ENCODE measurements around the gene NRAS. TPM values are rescaled to one million over a fixed set of nuclear protein-coding genes. Genes with fewer than 3 reads are reported as not detected.

NRAS gene
- total RNA-seq, 2 experiments from 2014 or later: 51.7 to 52.1 TPM

DNA sequence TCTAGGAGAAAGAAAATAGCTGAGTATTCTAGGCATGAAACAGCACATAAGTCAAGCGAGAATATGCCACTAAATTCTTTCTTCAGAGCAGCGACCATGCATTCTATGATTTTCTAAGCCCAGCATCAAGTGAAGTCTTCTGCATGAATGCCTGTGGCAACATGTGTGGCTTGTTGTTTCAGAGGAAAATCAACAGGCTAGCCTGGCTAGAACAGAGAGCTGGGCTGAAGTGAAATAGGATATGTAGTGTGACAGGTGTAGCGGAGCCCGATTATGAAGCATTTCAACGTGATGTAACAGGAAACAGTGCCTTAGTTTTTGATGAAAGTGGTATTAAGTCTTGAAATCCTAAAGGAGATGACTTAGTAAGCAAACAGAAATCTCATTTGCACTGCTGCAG lies 34.2 kb upstream of the NRAS start:
- Mint-ChIP-seq H3K36me3 (peaks cover 36% of the 10 kb centered on the region), H3K4me1 (ENCODE audit: low read depth) (peaks cover 90% of the 10 kb centered on the region), H3K4me3 (no peak overlapping the region), H3K9me3 (no peaks in the 10 kb centered on the region), H3K27me3 (no peaks in the 10 kb centered on the region), H3K27ac (peak overlapping the region; percentile 7)
- ChIA-PET CTCF (no interaction called here), POLR2A (interaction anchor here (1.3 kb wide), 1 partner anchor 31 kb away, joined by 3 read pairs; no protein-coding TSS in a partner anchor)
- intact Hi-C loops (cut with micrococcal nuclease): loop anchor here (10.0 kb wide), 2 partner anchors 816 to 1356 kb away; partner anchors contain the start of gene MAGI3
- no peak for DNase-seq

DNA sequence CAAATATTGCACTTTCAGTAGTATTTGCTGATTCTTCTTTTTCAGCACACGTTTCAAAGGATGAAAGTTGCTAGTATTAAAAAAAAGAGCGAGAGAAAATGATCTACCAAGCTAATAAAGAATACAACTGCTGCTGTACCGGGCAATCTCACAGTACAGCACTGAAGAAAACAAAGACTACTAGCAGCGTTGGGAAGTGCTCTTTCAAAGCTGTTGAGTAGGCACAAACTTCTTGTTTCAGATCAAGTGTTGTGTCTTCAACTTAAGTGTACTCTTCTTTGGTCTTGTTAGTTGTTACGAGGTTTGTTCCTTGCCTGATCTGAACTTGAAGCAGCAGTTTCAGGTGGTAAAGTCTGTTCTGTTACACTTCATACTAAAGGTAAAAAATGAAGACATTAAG lies 33.3 kb upstream of the NRAS start:
- peaks cover 90% of the 10 kb centered on the region for H3K4me1 Mint-ChIP-seq (ENCODE audit: low read depth)
- POLR2A ChIA-PET: no interaction called here
- H3K27me3 Mint-ChIP-seq: no peaks in the 10 kb centered on the region
- no peak overlapping the region for H3K27ac Mint-ChIP-seq
- no peaks in the 10 kb centered on the region for H3K9me3 Mint-ChIP-seq
- CTCF ChIA-PET: no interaction called here
- intact Hi-C loops (cut with micrococcal nuclease): loop anchor here (10.0 kb wide), 2 partner anchors 815 to 1355 kb away; partner anchors contain the start of gene MAGI3
- DNase-seq: no peak
- peaks cover 35% of the 10 kb centered on the region for H3K36me3 Mint-ChIP-seq
- no peak overlapping the region for H3K4me3 Mint-ChIP-seq

DNA sequence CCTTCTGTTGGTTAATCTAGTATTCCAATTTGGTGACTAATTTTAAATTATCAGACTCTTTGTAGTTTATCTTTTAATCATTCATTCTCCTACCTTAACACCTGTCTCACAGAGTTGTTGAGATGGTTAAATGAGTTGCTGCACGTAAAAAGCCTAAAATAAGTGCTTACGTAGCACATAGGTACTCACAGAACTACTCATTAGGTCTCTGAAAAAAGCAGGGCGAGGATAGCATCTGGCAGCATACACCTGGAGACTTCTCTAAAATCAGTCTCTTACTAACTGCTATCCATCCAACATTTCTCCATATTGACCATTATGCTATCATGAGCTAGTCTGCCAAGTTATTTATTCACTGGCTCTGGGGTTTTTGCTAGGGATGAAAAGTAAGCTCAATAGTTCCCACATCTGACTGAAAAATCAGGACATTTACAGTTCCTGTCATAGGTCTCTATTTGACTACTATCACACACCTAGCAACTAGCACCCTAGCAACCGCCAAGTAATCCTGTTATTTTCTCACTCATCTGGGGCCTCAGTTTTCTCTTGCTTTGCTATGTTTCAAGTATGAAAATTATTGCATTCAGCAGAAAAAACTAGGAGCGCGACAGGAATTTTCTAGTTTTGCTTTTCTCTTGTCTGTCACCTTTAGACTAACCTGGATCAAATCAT lies 30.0 kb upstream of the NRAS start:
- Mint-ChIP-seq H3K27ac (peak overlapping the region; percentile 64), H3K9me3 (no peaks in the 10 kb centered on the region), H3K4me3 (no peak overlapping the region), H3K4me1 (ENCODE audit: low read depth) (peaks cover 83% of the 10 kb centered on the region), H3K27me3 (no peaks in the 10 kb centered on the region), H3K36me3 (peaks cover 53% of the 10 kb centered on the region)
- ChIA-PET CTCF (interaction anchor here (0.7 to 1.9 kb wide), 3 partner anchors 10 to 26 kb away, joined by 3 to 7 read pairs (median 5); no protein-coding TSS in a partner anchor), POLR2A (interaction anchor here (0.6 to 1.5 kb wide), 2 partner anchors 30 to 1811 kb away, joined by 4 read pairs; partner anchors contain the start of gene NRAS)
- peak; percentile 56 for DNase-seq
- intact Hi-C loops (cut with micrococcal nuclease): loop anchor here (1.0 to 2.0 kb wide), 2 partner anchors 11 to 30 kb away; partner anchors contain the start of genes CSDE1 and NRAS

DNA sequence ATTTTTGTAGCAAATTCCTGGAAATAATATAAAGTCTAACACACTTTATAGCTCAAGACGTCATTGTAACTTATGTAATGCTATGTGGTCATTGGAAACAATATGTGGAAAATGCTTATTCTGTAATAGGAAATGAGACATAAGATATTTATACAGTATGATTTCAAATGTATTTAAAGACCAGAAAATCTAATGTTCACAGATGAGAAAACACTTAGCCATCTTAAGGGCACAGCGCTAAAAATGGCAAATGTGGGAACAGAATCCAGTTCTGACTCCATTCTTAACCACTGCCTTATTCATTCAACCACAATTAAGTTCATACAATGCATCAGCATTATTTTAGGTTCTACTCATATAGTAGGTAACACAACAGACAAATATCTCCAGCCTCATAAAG lies 28.7 kb upstream of the NRAS start:
- CTCF ChIA-PET: interaction anchor here (0.9 kb wide), 1 partner anchor 10 kb away, joined by 3 read pairs; no protein-coding TSS in a partner anchor

DNA sequence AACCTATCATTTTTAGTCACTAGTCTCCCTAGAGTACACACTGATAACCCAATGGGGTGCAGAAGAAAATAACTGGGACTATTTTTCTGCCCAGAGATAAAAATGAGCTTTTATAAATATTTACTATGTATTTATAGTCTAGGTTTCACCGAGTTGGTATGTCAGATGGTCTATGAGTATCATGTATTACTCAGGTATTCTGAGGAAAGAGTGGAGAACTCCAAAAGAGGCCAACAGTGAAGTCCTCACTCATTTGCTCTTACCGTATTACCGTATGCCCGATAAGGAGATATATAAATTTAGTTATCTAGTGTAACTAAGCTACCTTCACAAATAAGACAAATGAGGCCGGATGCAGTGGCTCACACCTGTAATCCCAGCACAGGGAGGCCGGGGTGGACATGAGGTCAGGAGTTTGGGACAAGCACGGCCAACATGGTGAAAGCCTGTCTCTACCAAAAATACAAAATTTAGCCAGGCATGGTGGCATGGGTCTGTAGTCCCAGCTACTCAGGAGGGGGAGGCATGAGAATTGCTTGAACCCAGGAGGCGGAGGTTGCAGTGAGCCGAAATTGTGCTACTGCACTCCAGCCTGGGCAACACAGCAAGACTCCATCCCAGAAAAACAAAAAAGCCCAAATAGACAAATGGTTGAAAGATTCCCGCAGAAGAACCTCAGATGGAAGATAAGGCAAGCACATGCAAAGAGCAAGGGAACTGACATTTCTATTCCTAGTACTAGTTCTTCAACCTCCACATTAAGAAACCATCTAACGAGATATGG lies 25.6 kb upstream of the NRAS start:
- no peaks in the 10 kb centered on the region for H3K9me3 Mint-ChIP-seq
- no peak overlapping the region for H3K4me3 Mint-ChIP-seq
- DNase-seq: no peak
- intact Hi-C loops (cut with micrococcal nuclease): no loop called here
- ChIA-PET POLR2A (no interaction called here), CTCF (no interaction called here)
- no peak overlapping the region for H3K27ac Mint-ChIP-seq
- H3K4me1 Mint-ChIP-seq (ENCODE audit: low read depth): peaks cover 58% of the 10 kb centered on the region
- peaks cover 48% of the 10 kb centered on the region for H3K36me3 Mint-ChIP-seq
- no peaks in the 10 kb centered on the region for H3K27me3 Mint-ChIP-seq

More for the DNA sequence above, 28.7 kb upstream of the NRAS start:
- peaks cover 79% of the 10 kb centered on the region for H3K4me1 Mint-ChIP-seq (ENCODE audit: low read depth)
- DNase-seq: peak; percentile 24
- intact Hi-C loops (cut with micrococcal nuclease): no loop called here
- peak overlapping the region; percentile 64 for H3K27ac Mint-ChIP-seq
- H3K9me3 Mint-ChIP-seq: no peaks in the 10 kb centered on the region
- no peak overlapping the region for H3K4me3 Mint-ChIP-seq
- POLR2A ChIA-PET: interaction anchor here (1.0 to 1.8 kb wide), 2 partner anchors 8 to 12 kb away, joined by 3 to 12 read pairs; partner anchors contain the start of gene CSDE1
- no peaks in the 10 kb centered on the region for H3K27me3 Mint-ChIP-seq
- H3K36me3 Mint-ChIP-seq: peaks cover 57% of the 10 kb centered on the region

DNA sequence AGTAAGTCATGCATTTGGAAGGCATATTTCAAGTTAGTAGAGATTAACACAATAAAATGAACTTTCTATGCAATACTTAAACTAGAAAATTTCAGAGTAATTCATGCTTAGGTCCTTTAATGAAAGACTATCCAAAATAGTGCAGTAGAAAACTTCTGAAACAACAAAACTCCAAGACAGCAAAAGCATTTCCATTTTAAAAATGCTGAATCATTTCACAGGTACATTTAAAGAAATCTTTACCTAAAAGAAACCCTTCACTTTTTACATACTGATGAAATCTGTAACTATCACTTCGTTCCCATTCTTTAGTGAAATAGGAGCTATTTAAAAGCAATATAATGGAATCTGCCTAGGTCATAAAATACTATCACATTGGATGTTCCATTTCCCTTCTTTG lies 23.8 kb upstream of the NRAS start:
- intact Hi-C loops (cut with micrococcal nuclease): no loop called here
- H3K4me3 Mint-ChIP-seq: no peak overlapping the region
- H3K27ac Mint-ChIP-seq: no peak overlapping the region
- CTCF ChIA-PET: no interaction called here
- DNase-seq: no peak
- H3K9me3 Mint-ChIP-seq: no peaks in the 10 kb centered on the region
- H3K27me3 Mint-ChIP-seq: no peaks in the 10 kb centered on the region
- POLR2A ChIA-PET: no interaction called here
- H3K36me3 Mint-ChIP-seq: peaks cover 51% of the 10 kb centered on the region
- peaks cover 39% of the 10 kb centered on the region for H3K4me1 Mint-ChIP-seq (ENCODE audit: low read depth)

DNA sequence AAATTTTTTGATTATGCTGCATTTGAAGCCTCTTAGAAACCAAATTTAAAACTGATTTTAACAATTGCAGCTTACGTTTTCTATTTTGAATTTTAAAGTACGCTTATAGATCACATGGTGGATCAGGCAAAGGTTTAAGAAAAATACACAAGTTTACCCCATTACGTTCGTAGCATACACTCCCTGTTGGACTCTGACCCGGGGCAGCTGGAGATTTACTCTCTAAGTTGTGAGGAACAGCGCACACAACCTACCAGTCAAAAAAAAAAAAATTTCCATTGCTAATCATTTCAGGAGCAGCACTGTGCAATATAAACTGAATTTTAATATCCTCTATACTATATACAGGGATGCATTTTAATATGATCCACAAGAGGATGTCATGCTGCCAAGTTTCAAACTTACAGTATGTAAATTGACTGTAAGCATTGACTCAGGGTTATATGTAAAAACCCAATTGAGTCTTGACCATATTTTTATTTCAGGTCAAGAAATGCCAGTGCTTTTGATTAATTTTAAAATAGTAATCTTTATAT lies 20.8 kb upstream of the NRAS start:
- POLR2A ChIA-PET: no interaction called here
- H3K4me1 Mint-ChIP-seq (ENCODE audit: low read depth): peaks cover 19% of the 10 kb centered on the region
- intact Hi-C loops (cut with micrococcal nuclease): no loop called here
- no peaks in the 10 kb centered on the region for H3K9me3 Mint-ChIP-seq
- peaks cover 52% of the 10 kb centered on the region for H3K36me3 Mint-ChIP-seq
- CTCF ChIA-PET: no interaction called here
- no peak overlapping the region for H3K27ac Mint-ChIP-seq
- no peak overlapping the region for H3K4me3 Mint-ChIP-seq
- no peak for DNase-seq
- H3K27me3 Mint-ChIP-seq: no peaks in the 10 kb centered on the region

DNA sequence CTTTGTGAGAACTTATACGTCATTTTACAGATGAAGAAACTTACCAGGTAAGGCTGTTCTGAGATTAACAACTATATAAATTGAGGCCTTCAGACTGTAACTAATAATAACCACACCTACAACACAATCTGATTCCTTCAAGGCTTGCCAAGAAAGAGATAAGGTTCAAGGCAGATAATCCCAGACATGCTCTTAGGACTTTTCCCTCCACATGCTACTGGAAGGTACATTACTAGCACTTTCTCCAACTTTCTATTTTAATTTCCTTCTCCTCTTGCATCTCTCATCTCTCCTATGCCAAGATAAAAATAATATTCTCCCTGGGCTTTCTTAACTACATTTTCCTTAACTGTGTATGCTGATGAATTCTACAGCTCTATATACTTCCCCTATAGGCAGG lies 18.9 kb upstream of the NRAS start:
- peaks cover 56% of the 10 kb centered on the region for H3K36me3 Mint-ChIP-seq
- peaks cover 4% of the 10 kb centered on the region for H3K4me1 Mint-ChIP-seq (ENCODE audit: low read depth)
- CTCF ChIA-PET: no interaction called here
- H3K9me3 Mint-ChIP-seq: no peaks in the 10 kb centered on the region
- no peak for DNase-seq
- no peaks in the 10 kb centered on the region for H3K27me3 Mint-ChIP-seq
- intact Hi-C loops (cut with micrococcal nuclease): no loop called here
- POLR2A ChIA-PET: no interaction called here
- no peak overlapping the region for H3K27ac Mint-ChIP-seq
- H3K4me3 Mint-ChIP-seq: no peak overlapping the region

DNA sequence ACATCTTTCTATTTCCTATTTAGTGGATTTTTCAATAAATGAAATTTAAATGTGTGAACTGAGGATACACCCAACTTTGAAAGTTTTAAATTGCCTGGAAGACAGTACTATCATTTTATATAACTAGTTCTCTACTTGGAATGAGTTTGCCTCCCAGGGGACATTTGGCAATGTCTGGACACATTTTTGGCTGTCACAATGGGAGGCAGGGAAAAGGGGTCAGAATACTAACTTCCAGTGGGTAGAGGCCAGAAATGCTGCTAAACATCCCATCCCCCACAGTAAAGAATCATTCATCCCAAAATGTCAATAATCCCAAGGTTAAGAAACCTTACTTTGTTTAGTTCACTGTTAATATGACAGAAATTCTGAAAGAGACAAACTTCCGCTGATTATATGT lies 13.2 kb upstream of the NRAS start:
- POLR2A ChIA-PET: no interaction called here
- intact Hi-C loops (cut with micrococcal nuclease): no loop called here
- H3K27ac Mint-ChIP-seq: no peak overlapping the region

DNA sequence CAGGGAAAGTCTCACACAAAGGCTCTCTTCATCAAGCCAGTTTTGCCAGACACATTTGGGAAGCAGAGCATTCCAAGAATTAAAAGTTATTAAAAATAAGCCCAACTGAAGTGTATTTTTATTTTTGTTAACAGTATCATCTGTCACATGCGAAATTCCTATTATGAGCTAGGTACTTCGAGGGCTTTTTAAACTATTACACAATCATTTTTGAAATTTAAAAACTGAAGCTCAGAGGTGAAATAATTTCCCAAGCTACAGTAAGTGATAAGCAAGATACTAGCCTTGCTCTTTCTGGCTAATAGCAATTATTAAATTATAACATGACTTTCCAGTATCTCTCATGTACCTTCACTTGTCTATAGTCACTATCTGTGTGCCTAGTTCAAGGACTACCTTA lies 12.0 kb upstream of the NRAS start:
- CTCF ChIA-PET: no interaction called here
- H3K36me3 Mint-ChIP-seq: peaks cover 71% of the 10 kb centered on the region
- H3K4me3 Mint-ChIP-seq: no peak overlapping the region
- POLR2A ChIA-PET: no interaction called here
- intact Hi-C loops (cut with micrococcal nuclease): no loop called here
- no peaks in the 10 kb centered on the region for H3K27me3 Mint-ChIP-seq
- no peaks in the 10 kb centered on the region for H3K9me3 Mint-ChIP-seq
- H3K27ac Mint-ChIP-seq: no peak overlapping the region
- H3K4me1 Mint-ChIP-seq (ENCODE audit: low read depth): peaks cover 2% of the 10 kb centered on the region
- DNase-seq: no peak

More for the DNA sequence above, 13.2 kb upstream of the NRAS start:
- Mint-ChIP-seq H3K4me3 (no peak overlapping the region), H3K36me3 (peaks cover 71% of the 10 kb centered on the region), H3K27me3 (no peaks in the 10 kb centered on the region), H3K4me1 (ENCODE audit: low read depth) (no peaks in the 10 kb centered on the region), H3K9me3 (no peaks in the 10 kb centered on the region)
- CTCF ChIA-PET: no interaction called here
- DNase-seq: no peak

DNA sequence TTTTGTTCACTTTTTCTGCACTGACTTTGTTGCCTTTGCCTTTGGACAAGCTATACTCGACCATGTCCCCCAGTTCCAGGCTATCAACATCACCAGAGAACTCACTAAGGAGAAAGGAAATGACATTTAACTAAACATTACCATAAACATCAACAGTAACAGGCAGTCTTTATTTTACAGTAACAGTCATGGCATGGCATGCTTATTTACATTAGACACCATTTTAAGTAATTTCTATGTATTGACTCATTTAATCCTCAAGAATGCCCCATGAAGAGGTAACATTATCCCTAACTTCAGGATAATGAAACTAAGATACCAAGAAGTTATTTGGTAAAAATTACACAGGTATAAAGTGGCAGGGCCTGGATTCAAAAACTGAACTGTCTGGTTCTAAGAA lies 8.7 kb upstream of the NRAS start:
- Mint-ChIP-seq H3K36me3 (peaks cover 70% of the 10 kb centered on the region), H3K4me1 (ENCODE audit: low read depth) (peaks cover 5% of the 10 kb centered on the region), H3K4me3 (no peak overlapping the region), H3K9me3 (no peaks in the 10 kb centered on the region), H3K27ac (no peak overlapping the region), H3K27me3 (no peaks in the 10 kb centered on the region)
- DNase-seq: no peak
- intact Hi-C loops (cut with micrococcal nuclease): no loop called here
- CTCF ChIA-PET: interaction anchor here (0.9 kb wide), 1 partner anchor 213 kb away, joined by 3 read pairs; no protein-coding TSS in a partner anchor
- POLR2A ChIA-PET: no interaction called here

DNA sequence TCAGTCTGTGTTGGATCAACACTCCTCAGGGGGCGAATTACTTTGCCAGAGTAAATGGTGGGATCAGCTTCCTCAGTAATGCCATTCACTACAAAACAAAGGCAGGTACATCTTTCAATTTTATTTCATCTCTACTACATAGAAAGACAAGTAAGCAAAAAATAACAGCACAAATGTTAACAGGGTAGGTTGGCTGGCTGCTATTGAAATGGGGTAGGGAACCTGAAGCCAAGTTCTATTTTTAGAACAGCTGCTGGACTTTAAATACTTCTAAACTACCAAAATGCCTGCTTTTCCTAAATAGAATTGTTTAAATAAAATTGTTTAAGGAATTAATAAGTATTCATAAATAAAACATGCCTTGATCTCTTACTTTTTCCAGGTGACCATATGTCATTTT lies 7.3 kb upstream of the NRAS start:
- no peak overlapping the region for H3K4me3 Mint-ChIP-seq
- intact Hi-C loops (cut with micrococcal nuclease): no loop called here
- H3K4me1 Mint-ChIP-seq (ENCODE audit: low read depth): peaks cover 14% of the 10 kb centered on the region
- POLR2A ChIA-PET: no interaction called here
- CTCF ChIA-PET: no interaction called here
- H3K27me3 Mint-ChIP-seq: no peaks in the 10 kb centered on the region
- H3K36me3 Mint-ChIP-seq: peaks cover 71% of the 10 kb centered on the region
- H3K9me3 Mint-ChIP-seq: no peaks in the 10 kb centered on the region
- H3K27ac Mint-ChIP-seq: peak overlapping the region; percentile 61
- DNase-seq: no peak
